GM18861 (cell line): ENCODE data around the gene TARDBP.
"Not testable (repeated sequence)": the region's sequence is repeated elsewhere in the genome, so short reads cannot be mapped to it uniquely, and the experiment has no call there.

ENCODE experiments used
- ATAC-seq: cut with Tn5 transposase; IDR thresholded peaks from one replicate; pipeline ENCODE4 v1.9.1; 2021; ENCODE audit not compliant: unreplicated experiment

The TARDBP gene

GRCh38 chr1:11042065-11042464 is 29.6 kb downstream of the TARDBP start:
- ATAC-seq, result no peak

GRCh38 chr1:11042995-11043874 is 30.8 kb downstream of the TARDBP start:
- no peak for ATAC-seq

- no peak for ATAC-seq
Measured at GRCh38 chr1:11044086-11044848, 31.8 kb downstream of the TARDBP start.

- no peak for ATAC-seq
Measured at GRCh38 chr1:11044849-11045427, 32.5 kb downstream of the TARDBP start.

- no peak for ATAC-seq
Measured at GRCh38 chr1:11045428-11046269, 33.2 kb downstream of the TARDBP start.

GRCh38 chr1:11046270-11046566 is 33.8 kb downstream of the TARDBP start:
- no peak for ATAC-seq

DNA sequence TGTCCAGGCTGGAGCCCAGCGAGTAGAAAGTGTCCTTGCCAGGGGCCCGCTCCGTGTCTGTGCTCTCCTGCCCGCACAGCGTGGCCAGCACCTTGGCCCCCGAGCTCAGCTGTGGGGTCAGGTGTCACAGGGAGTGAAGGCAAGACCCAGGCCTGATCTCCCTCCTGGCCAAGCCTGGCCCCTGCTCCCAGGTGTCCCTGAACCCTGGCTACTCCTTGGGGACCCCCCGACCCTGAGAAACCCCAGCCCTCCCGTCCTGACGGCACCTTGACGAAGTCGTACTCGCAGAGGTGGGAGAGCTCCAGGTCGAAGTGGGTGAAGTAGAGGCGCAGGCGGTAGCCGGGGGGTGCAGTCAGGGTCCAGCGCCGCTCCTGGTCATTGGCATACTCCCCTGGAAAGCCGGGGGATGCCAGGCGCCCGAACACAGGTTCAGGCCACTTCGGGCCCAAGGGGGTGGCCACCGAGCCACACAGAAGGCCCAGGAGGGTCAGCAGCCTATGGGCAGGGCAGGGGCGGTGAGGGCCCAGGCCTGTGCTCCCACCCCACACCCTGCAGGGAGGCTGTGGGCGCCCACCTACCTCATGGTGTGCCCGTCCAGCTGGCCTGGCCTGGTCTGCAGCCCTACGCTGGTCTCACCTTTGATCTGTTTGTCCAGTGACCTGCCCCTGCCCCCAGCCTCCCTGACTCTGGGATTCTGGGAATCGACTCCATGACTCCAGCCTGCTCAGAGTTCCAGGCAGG is 34.3 kb downstream of the TARDBP start, which contains the start of gene MASP2:
TSS of gene MASP2 (minus strand) at position 615 of the 741 bp plus-strand sequence. CDS start at position 583, 32 bp downstream.
- no peak for ATAC-seq

- ATAC-seq, result not testable (repeated sequence)
Measured at GRCh38 chr1:11051121-11051520, 38.7 kb downstream of the TARDBP start.

DNA sequence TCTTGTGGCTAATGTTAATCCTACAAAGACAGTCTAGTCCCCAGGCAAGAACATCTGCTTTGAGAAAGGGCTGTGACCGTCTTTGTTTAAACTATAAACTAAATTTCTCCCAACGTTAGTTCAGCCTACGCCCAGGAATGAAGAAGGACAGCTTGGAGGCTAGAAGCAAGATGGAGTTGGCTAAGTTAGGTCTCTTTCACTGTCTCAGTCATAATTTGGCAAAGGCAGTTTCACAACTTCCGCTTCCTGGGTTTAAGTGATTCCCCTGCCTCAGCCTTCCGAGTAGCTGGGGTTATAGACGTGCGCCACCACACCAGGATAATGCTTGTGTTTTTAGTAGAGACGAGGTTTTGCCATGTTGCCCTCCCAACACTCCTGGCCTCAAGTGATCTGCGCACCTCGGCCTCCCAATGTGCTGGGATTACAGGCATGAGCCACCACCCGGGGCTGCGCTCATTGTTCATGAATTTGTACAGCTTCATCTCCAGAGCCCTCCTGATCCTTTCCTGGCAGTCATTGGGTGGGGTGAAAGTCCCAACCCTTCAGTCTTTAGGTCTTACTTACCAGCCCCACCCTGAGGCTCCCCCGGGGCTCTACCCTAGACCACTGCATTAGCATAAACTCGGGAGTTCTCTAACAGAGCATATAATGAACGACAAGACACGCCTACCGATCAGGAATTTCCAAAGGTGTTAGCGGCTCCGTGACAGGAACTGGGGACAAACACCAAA is 39.5 kb downstream of the TARDBP start:
- ATAC-seq, result no peak

DNA sequence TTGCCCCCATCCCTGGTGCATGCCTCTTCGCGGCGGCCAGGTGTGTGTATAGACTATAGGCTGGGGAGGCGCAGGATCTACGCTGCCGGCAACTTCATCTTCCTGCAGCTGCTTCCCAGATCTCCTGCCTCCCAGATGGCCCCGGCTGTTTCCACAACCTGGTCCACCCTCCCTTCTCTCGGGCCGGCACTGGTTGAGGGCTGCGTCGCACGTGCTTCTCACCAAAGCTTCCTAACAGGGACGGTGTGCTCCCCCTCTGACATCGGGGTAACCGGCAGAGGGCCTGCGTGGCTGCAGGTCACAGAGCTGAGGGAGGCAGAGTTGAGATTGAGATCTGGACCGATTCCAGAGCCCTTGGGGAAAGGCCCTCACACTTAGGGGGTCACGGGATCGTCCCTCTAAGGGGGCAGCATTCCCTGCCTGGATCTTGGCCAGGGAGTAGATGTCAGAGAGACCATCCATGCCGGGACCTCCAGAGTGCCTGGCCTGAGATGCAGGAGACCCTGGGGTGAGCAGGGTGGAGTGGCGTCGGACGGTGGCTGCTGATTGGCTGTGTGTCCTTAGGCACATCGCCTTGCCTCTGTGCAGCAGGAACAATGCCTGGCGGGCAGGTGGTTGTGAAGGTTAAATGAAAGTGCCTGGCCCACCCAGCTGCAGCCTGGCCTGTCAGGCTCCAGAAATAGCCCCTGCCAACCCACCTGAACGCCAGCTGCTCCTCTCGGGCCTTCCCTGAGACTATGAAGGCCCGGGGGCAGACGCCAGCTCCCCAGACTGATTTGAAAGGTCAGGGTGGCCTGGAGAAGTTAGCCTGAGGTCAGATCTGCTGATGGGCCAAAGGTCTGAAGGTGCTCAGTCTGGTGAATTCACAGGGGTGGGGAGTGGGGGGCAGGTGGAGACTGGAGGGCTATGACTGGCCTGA is 40.6 kb downstream of the TARDBP start:
- no peak for ATAC-seq

DNA sequence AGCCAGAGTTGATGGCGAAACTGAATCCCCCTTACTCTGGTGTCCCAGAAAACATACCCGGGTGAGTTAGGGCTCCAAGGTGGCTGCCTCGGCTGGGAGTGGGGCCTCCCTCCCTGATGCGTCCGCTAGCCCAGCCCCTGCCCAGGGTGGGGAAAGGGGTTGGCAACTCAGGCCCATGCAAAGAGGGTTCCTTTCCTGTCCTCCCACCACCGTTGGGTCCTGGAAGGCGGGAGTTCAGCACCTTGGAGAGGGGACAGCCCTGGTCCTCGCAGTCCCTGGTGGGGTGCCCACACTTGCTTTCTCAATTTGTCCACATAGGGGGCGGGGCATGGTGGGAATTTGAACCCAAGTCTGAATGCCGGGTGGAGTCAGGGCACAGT is 41.3 kb downstream of the TARDBP start:
- no peak for ATAC-seq

DNA sequence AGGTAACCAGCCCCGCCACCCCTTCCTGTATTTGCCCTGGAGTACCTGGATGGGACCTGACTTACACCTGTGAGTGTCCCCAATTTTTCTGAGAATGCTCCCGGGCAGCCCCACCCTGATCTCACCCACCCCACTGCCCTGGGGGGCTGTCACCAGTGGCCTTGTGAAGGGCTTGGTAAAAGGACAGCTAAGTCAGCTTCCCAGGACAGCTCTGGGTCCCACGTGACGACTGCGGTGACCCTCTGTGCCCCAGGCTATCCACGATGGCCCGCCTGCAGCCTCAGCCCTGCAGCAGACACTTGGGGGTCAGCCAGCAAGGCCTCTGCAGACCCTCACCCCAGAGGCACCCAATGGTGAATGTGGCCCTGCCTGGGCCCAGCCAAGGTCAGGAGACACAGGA is 41.7 kb downstream of the TARDBP start:
- ATAC-seq, result no peak

- no peak for ATAC-seq
Measured at GRCh38 chr1:11054666-11055065, 42.2 kb downstream of the TARDBP start.

DNA sequence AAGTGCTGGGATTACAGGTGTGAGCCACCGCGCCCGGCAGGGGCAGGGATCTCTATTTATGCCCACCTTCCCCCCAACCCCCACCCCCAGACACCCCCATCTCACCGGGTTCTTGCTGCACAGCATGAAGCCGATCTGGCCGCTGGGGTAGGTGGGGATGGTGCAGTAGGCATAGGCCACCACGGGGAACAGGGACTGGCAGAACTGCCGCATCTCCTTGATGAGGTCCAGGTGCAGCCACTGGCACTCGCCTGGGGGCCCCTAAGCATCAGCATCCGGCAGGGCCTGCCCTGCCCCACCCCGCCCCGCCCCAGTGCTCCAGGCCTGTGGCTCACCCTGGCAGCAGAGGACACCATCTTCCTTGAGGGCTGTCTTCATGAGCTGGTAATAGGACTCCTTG is 43.2 kb downstream of the TARDBP start:
- no peak for ATAC-seq

GRCh38 chr1:11056504-11056903 is 44.0 kb downstream of the TARDBP start:
- ATAC-seq, result no peak

DNA sequence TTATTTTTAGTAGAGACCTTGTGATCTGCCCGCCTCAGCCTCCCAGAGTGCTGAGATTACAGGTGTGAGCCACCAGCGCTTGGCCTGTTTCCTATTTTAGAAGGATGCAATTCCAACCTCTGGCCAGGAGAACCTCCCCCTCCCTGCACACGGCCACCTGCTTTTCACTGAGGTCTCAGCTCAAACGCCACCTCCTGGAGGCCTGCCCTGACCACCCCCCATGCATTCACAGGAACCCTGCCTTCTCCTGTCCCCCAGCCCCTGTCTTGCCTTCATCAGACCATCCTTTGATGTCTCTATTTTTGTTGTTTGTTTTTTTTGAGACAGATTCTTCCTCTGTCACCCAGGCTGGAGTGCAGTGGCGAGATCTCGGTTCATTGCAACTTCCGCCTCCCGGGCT is 45.0 kb downstream of the TARDBP start:
- no peak for ATAC-seq

DNA sequence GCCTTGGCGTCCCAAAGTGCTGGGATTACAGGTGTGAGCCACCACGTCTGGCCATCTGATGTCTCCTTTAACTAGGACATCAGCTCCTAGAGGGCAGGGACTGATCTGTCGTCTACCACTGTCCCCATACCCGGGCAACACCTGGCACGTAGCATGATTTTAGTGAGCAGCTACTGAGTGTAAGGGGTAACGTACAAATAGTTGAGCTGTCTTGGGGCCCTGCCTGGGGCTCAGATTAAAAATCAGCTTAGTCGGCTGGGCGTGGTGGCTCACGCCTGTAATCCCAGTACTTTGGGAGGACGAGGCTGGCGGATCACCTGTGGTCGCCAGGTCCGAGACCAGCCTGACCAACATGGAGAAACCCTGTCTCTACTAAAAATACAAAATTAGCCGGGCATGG is 45.6 kb downstream of the TARDBP start:
- ATAC-seq, result no peak

- no peak for ATAC-seq
Measured at GRCh38 chr1:11058595-11059154, 46.2 kb downstream of the TARDBP start.
